Psoas muscle (tissue), 8 donors: ENCODE data around the gene PTK6. TPM values are rescaled to one million over a fixed set of nuclear protein-coding genes. Genes with fewer than 3 reads are reported as not detected.

ENCODE experiments used
- ATAC-seq, 4 donors: fragments of 200-7000 bp; cut with Tn5 transposase; one replicate each; pipeline ENCODE4 v1.9.1; 2020; ENCODE audit warnings: moderate library complexity in 3 of 4, mild to moderate bottlenecking in 2 of 4
- DNase-seq, 2 donors: peaks; one replicate each; pipeline ENCODE4 v3.0.0-alpha.2; 2020
- H3K27ac ChIP-seq: fragments of 200-600 bp; one replicate; pipeline ENCODE4 v1.8.0; 2022
- H3K27me3 ChIP-seq, 3 donors: fragments of 200-600 bp in 1 of 3; one replicate each; pipeline versions ENCODE4 v1.6.1 to v1.8.0; 2013 to 2022; ENCODE audit warnings: low read length in 2 of 3, mild to moderate bottlenecking in 2 of 3, moderate library complexity in 1 of 3; ENCODE audit not compliant: insufficient read depth in 3 of 3
- H3K36me3 ChIP-seq, 2 donors: fragments of 200-600 bp in 1 of 2; one replicate each; pipeline versions ENCODE4 v1.6.1 to v1.8.0; 2013 to 2022; ENCODE audit warnings: low read depth in 1 of 2, mild to moderate bottlenecking in 1 of 2, moderate library complexity in 1 of 2; ENCODE audit not compliant: insufficient read depth in 1 of 2
- H3K4me1 ChIP-seq: fragments of 200-600 bp; one replicate; pipeline ENCODE4 v1.8.0; 2022
- H3K4me3 ChIP-seq: fragments of 200-600 bp; one replicate; pipeline ENCODE4 v1.8.0; 2022; ENCODE audit warnings: mild to moderate bottlenecking
- H3K9me3 ChIP-seq: fragments of 200-600 bp; one replicate; pipeline ENCODE4 v1.8.0; 2022
- WGBS, 3 donors: extraction: QIAGEN DNeasy Blood & Tissue Kit; methylation state at CpG; one replicate each; pipeline versions ENCODE4 v1.1.6 to v1.1.7; 2013; 5-methylcytosine and 5-hydroxymethylcytosine counted together
- intact Hi-C, 2 donors: fragments of 100-400 bp; cut with DNase I; formaldehyde crosslinking; loops; one replicate each; pipeline versions ENCODE4 v1.11.0 to v1.14.2; 2022
- long read RNA-seq, 2 donors: library from polyadenylated mRNA; unstranded; transcript quantifications; one replicate each; pipeline ENCODE4 v2.0.0, GENCODE V29; 2021
- polyA plus RNA-seq, 3 donors: library from polyadenylated mRNA; stranded (reverse); fragments of 200-250 nt; gene quantifications; one replicate each; pipeline ENCODE4 v1.2.3, GENCODE V29; 2013
- total RNA-seq, 4 donors: library from RNA; stranded (reverse); fragmentation: NEBNext Ultra II Directional in 2 of 4; extraction: Animal tissue kit (Norgen Biotek cat#: 25700) in 2 of 4; gene quantifications; one replicate each; pipeline versions ENCODE4 v1.2.1 to v1.2.4, GENCODE V29; 2021 to 2023
- TF ChIP-seq, protein P1 (sequence below): fragments of 200-600 bp; IDR thresholded peaks from one replicate; pipeline ENCODE4 v1.8.0; 2022; ENCODE audit warnings: antibody characterized with exemption
- donor health status: healthy with polysubstance abuse.
- donor health status: DM: no; HTN: no; CAD: no; lungs with moderate emphysema.
- donor health status: Bipolar disorder and iron deficiency.
- donor health status: healthy.
- donor health status: DM: yes; HTN: yes; CAD: no.
- donor health status: DM: no; HTN: no; CAD: no.
- donor health status: DM: no; HTN: no; CAD: no.
- donor health status: DM: yes; HTN: yes; CAD: no.

The PTK6 gene
- total RNA-seq = under 1 TPM in 1 of 4 donors, not detected in 3; 0.06 TPM
- under 1 TPM in 2 of 3 donors, not detected in 1; 0.04 TPM for polyA plus RNA-seq
- long read RNA-seq, donor 1 = 0 reads
- long read RNA-seq, donor 2 = 0 reads

DNA sequence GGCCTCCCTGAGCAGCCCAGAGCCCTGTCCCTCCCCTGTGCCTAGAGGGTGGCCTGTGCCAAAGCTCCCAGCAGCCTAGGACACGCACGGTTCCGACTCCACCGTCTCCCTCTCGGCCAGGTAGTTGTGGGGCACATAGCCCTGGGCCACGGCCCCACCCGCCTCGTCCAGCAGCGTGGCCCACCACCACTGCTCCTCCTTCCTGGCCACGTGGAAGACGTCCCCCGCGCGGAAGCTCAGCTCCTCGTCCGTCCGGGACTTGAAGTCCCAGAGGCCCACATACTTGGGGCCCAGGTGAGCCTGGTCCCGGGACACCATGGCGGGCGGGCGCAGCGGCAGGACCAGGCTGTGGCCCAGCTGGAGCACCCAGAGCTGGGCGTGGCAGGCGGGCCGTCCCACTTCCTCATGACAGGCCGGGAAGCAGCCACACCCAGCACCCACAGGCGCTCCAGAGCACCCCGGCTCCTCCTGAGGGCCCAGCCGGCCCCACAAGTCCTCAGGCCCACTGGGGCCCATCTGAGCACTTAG lies at the start of gene PTK6:
Gene PTK6, minus strand, starts transcription at position 380 of the 528 bp plus-strand sequence. Its CDS starts 62 bp downstream, at position 318.
- peak within 1 kb of the TSS; percentile 34 for H3K4me3 ChIP-seq
- 74 to 83% (median 76%) methylated on average over 23 to 29 of the region's 29 CpGs for WGBS, 3 donors
- no peak within 1 kb of the TSS for H3K27ac ChIP-seq
- no peaks in the 10 kb centered on the region for H3K4me1 ChIP-seq
- no peaks in the 10 kb centered on the region for H3K9me3 ChIP-seq
- TF ChIP-seq, protein P1, sequence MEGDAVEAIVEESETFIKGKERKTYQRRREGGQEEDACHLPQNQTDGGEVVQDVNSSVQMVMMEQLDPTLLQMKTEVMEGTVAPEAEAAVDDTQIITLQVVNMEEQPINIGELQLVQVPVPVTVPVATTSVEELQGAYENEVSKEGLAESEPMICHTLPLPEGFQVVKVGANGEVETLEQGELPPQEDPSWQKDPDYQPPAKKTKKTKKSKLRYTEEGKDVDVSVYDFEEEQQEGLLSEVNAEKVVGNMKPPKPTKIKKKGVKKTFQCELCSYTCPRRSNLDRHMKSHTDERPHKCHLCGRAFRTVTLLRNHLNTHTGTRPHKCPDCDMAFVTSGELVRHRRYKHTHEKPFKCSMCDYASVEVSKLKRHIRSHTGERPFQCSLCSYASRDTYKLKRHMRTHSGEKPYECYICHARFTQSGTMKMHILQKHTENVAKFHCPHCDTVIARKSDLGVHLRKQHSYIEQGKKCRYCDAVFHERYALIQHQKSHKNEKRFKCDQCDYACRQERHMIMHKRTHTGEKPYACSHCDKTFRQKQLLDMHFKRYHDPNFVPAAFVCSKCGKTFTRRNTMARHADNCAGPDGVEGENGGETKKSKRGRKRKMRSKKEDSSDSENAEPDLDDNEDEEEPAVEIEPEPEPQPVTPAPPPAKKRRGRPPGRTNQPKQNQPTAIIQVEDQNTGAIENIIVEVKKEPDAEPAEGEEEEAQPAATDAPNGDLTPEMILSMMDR = no peak
- DNase-seq = peak; percentile 50 to 78
- peak in 3 of 4 donors; percentile 3 to 14 (median 11) for ATAC-seq
- H3K36me3 ChIP-seq = no peaks in the 10 kb centered on the region
- peaks cover 0 to 44% (median 16%) of the 10 kb centered on the region in 3 donors for H3K27me3 ChIP-seq
- intact Hi-C loops = loop anchor here (5.0 kb wide), 4 partner anchors 75 to 435 kb away; no protein-coding TSS in a partner anchor

DNA sequence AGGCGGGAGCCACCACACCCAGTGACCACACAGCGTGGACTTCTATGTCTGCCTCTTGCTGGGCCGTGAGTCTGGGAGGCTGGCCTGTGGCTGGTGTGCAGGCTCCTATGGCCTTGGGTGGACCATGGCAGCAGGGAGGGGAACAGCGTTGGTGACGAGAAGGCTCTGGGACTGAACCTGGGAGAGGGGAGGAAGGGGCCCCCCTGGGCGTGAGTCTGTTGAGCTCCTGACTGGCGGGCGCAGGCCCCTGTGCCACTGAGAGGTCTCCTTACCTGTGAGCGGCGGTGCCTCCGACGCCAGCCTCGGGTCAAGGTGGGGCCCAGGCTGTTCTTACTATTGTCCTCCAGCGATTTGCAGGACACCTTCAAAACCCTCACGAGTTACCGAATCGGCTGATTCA lies 49.6 kb upstream of the PTK6 start:
- no peaks in the 10 kb centered on the region for H3K9me3 ChIP-seq
- ATAC-seq = peak in 1 of 4 donors; percentile 14
- intact Hi-C loops = no loop called here

DNA sequence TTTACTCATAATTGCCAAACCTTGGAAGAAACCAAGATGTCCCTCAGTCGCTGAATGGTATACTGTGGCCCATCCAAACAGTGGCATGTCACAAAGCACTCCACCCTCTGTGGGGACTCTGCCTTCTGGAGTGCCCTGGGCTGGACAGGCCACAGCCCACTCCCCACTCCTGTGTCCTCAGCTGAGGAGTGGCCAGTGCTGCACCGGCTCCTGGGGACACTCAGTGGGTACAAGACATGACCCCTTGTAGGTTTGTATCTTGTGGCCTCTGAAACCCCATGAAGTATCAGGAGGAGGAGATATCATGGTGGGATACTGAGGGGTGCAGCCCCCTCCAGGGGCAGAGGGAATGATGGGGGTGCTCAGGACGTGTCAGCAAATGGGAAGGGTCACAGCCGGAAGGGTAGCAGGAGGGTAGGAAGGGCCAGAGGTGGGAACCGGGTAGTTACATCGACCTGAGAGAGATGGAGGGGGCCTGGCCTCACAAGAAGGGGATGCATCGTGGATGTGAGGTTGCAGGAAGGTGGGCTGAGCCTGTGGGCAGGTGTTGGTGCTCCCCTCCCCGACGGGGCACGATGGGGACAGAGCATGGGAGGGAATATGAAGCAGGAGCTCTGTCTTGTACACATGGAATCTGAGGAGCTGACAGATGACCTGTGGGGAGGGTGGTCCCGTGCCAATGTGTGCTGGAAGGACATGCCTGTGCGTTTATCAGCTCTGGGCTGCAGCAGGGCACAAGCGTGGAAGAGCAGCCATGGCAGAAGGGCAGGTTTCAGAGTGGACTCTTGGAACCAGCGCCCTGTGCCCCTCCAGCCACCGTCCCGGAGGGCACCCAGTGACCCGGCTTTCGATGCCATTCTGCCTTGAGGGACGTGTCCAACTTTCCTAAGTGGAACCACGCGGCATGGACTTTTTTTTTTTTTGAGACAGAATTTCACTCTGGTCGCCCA lies 48.7 kb upstream of the PTK6 start:
- intact Hi-C loops = no loop called here
- H3K36me3 ChIP-seq = peaks cover 0 to 17% of the 10 kb centered on the region in 2 donors
- no peak overlapping the region for H3K4me3 ChIP-seq
- no peak overlapping the region for H3K27ac ChIP-seq
- H3K9me3 ChIP-seq = no peaks in the 10 kb centered on the region
- no peak for DNase-seq
- H3K27me3 ChIP-seq = no peaks in the 10 kb centered on the region
- no peaks in the 10 kb centered on the region for H3K4me1 ChIP-seq
- TF ChIP-seq, protein P1 = no peak
- ATAC-seq = peak in 1 of 4 donors; percentile 34
- WGBS, 3 donors = 50 to 70% (median 51%) methylated on average over 22 of the region's 22 CpGs

More for the DNA sequence above, 49.6 kb upstream of the PTK6 start:
- Histone ChIP-seq H3K27me3 (no peaks in the 10 kb centered on the region), H3K4me3 (no peak overlapping the region), H3K4me1 (no peaks in the 10 kb centered on the region), H3K36me3 (peaks cover 2 to 26% of the 10 kb centered on the region in 2 donors), H3K27ac (no peak overlapping the region)
- WGBS, 3 donors = 89 to 96% (median 90%) methylated on average over 16 to 17 of the region's 17 CpGs
- no peak for DNase-seq
- TF ChIP-seq, protein P1 = no peak

DNA sequence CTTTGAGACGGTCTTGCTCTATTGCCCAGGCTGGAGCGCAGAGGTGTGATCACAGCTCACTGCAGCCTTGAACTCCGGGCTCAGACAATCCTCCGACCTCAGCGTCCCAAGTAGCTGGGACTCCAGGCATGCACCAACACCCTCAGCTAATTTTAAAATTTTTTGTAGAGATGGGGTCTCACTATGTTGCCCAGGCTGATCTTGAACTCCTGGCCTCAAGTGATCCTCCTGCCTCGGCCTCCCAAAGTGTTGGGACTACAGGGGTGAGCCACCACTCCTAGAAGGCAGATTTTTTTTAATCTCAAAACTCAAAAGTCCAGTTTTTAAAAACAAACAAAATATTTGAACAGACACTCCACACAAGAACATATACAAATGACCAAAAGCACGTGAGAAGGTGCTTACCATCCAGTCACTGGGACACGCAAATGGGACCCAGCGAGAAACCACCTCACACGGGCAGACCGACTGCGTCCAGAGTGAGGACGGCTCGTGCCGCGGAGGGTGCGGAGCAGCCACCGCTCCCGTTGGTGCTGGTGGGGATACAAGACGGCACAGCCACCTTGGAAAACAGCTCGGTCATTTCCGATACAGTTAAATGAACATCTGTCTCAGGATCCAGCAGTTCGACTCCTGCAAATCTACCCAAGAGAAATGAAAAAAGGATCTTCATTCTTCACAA lies 45.3 kb upstream of the PTK6 start:
- 81 to 85% (median 84%) methylated on average over 23 of the region's 23 CpGs for WGBS, 3 donors
- no peak overlapping the region for H3K4me3 ChIP-seq
- no peak for DNase-seq
- no peaks in the 10 kb centered on the region for H3K9me3 ChIP-seq
- no peak for ATAC-seq
- H3K36me3 ChIP-seq = no peaks in the 10 kb centered on the region
- intact Hi-C loops = no loop called here
- peaks cover 0 to 3% (median 0%) of the 10 kb centered on the region in 3 donors for H3K27me3 ChIP-seq
- TF ChIP-seq, protein P1 = no peak
- no peak overlapping the region for H3K27ac ChIP-seq
- no peaks in the 10 kb centered on the region for H3K4me1 ChIP-seq
